ENCODE results near the gene GDF15.

Gene GDF15

GRCh38 chr19:18364826-18365528 is 21.0 kb upstream of the GDF15 start:
- TF ChIP-seq EZH2 (optimal IDR thresholded peaks at IDR 0.05; ENCODE audit: low read depth, low read length) (no peak), EZH2phosphoT487 (IDR thresholded peaks at IDR 0.05; ENCODE audit: low read length) (no peak), CTCF (IDR thresholded peaks at IDR 0.05; ENCODE audit: low read length) (no peak)
- H3K36me3 ChIP-seq (replicated peaks; ENCODE audit: insufficient read depth, low read length): no peaks in the 10 kb centered on the region
- H3K9ac ChIP-seq (ENCODE audit: low read length): no peak overlapping the region
- no peak overlapping the region for H3K4me3 ChIP-seq (ENCODE audit: low read length)
- DNase-seq: no peak
- H3F3A ChIP-seq (ENCODE audit: insufficient read depth, low read length): no peaks in the 10 kb centered on the region
- no peaks in the 10 kb centered on the region for H4K20me1 ChIP-seq (ENCODE audit: insufficient read depth, low read length)
- no peaks in the 10 kb centered on the region for H3K9me2 ChIP-seq (replicated peaks; ENCODE audit: insufficient read depth, low read length)
- no peak overlapping the region for H3K4me2 ChIP-seq (ENCODE audit: low read depth, low read length)
- no peak overlapping the region for H2AFZ ChIP-seq (ENCODE audit: low read length)
- no peaks in the 10 kb centered on the region for H3K9me3 ChIP-seq (replicated peaks; ENCODE audit: insufficient read depth, low read length)
- H3K27me3 ChIP-seq (replicated peaks; ENCODE audit: insufficient read depth, low read length): no peaks in the 10 kb centered on the region
- no peaks in the 10 kb centered on the region for H3K4me1 ChIP-seq (ENCODE audit: low read length)
- no peak overlapping the region for H3K27ac ChIP-seq (ENCODE audit: low read length)
- no peaks in the 10 kb centered on the region for H3K79me2 ChIP-seq (ENCODE audit: low read length)

DNA sequence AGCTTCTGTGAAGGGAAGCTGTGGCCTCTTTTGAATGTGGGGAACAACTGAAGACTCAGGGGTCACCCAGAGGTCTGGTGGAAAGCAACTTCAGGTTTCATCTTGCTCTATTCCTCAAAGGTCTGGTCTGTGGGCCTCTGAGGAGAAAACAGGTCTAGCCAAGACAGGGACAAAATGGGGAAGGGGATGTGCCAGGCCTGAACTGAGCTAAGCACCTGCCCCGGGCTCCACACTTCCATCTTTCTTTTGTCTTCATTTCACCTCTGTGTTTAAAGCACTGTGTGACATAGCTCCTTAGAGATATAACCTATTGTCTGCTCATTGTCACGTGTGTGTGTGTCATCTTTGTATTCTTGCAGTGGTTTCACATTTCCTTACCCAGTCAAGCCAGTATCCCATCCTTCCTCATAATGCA is 19.9 kb upstream of the GDF15 start:
- Histone ChIP-seq H3K4me1 (ENCODE audit: low read length) (no peaks in the 10 kb centered on the region), H3K4me2 (ENCODE audit: low read depth, low read length) (no peak overlapping the region), H3K9me3 (replicated peaks; ENCODE audit: insufficient read depth, low read length) (no peaks in the 10 kb centered on the region), H3K9ac (ENCODE audit: low read length) (no peak overlapping the region), H3F3A (ENCODE audit: insufficient read depth, low read length) (no peaks in the 10 kb centered on the region), H3K27me3 (replicated peaks; ENCODE audit: insufficient read depth, low read length) (no peaks in the 10 kb centered on the region), H3K79me2 (ENCODE audit: low read length) (no peaks in the 10 kb centered on the region), H3K27ac (ENCODE audit: low read length) (no peak overlapping the region), H3K36me3 (replicated peaks; ENCODE audit: insufficient read depth, low read length) (no peaks in the 10 kb centered on the region), H2AFZ (ENCODE audit: low read length) (no peak overlapping the region), H4K20me1 (ENCODE audit: insufficient read depth, low read length) (no peaks in the 10 kb centered on the region), H3K4me3 (ENCODE audit: low read length) (no peak overlapping the region), H3K9me2 (replicated peaks; ENCODE audit: insufficient read depth, low read length) (no peaks in the 10 kb centered on the region)
- DNase-seq: no peak
- TF ChIP-seq CTCF (IDR thresholded peaks at IDR 0.05; ENCODE audit: low read length) (no peak), EZH2phosphoT487 (IDR thresholded peaks at IDR 0.05; ENCODE audit: low read length) (no peak), EZH2 (optimal IDR thresholded peaks at IDR 0.05; ENCODE audit: low read depth, low read length) (no peak)

DNA sequence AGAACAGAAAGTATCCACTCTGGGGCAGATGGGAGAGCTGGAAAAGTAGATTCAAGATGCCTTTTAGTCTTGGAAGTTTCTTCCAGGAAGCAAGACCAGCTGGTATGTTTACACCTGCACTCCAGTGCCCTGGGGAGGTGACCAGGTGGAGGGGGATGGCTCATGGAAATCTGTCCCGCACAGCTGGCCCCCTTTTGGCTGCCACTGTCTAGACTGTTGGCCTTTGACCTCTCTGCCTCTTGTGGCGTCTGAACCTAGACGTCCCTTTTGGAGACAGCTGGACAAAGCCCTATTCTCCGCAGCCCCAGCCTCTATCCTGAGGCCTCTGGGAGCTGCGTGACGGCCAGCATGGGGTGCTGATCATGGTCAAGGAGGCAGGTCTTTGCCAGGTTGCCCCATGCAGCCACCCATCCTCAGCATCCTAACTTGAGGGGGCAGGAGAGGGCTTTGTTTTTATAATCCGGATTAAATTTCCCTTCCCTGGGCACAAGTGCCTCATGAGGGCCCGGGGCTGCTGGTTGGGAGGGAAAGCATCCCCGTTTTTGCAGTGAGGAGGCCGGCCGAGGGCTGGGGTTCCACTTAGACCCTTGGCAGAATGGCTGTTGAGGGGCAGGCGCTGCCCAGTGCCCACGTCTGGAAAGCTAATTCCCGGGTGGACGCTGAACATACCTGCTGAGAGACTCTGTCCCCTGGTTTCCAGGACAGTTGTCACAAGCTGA is 17.3 kb upstream of the GDF15 start:
- no peaks in the 10 kb centered on the region for H3K9me2 ChIP-seq (replicated peaks; ENCODE audit: insufficient read depth, low read length)
- H4K20me1 ChIP-seq (ENCODE audit: insufficient read depth, low read length): no peaks in the 10 kb centered on the region
- no peaks in the 10 kb centered on the region for H3K36me3 ChIP-seq (replicated peaks; ENCODE audit: insufficient read depth, low read length)
- H3K4me3 ChIP-seq (ENCODE audit: low read length): no peak overlapping the region
- no peak for DNase-seq
- no peak overlapping the region for H3K4me2 ChIP-seq (ENCODE audit: low read depth, low read length)
- H3K9me3 ChIP-seq (replicated peaks; ENCODE audit: insufficient read depth, low read length): no peaks in the 10 kb centered on the region
- H3K79me2 ChIP-seq (ENCODE audit: low read length): no peaks in the 10 kb centered on the region
- H3F3A ChIP-seq (ENCODE audit: insufficient read depth, low read length): no peaks in the 10 kb centered on the region
- H3K9ac ChIP-seq (ENCODE audit: low read length): no peak overlapping the region
- no peaks in the 10 kb centered on the region for H3K4me1 ChIP-seq (ENCODE audit: low read length)
- no peak for TF ChIP-seq EZH2 (optimal IDR thresholded peaks at IDR 0.05; ENCODE audit: low read depth, low read length)
- TF ChIP-seq CTCF (IDR thresholded peaks at IDR 0.05; ENCODE audit: low read length): no peak
- TF ChIP-seq EZH2phosphoT487 (IDR thresholded peaks at IDR 0.05; ENCODE audit: low read length): no peak
- H3K27me3 ChIP-seq (replicated peaks; ENCODE audit: insufficient read depth, low read length): no peaks in the 10 kb centered on the region
- no peak overlapping the region for H2AFZ ChIP-seq (ENCODE audit: low read length)
- H3K27ac ChIP-seq (ENCODE audit: low read length): no peak overlapping the region

Measured in MM.1S (cell line).